HepG2 (cell line): Measurements from ENCODE around the gene TBC1D10B. TPM values are rescaled to one million over a fixed set of nuclear protein-coding genes. Genes with fewer than 3 reads are reported as not detected.

Experiments used
- GABPA ChIP-seq, 2 experiments: IDR thresholded peaks; 2 replicates each; pipeline ENCODE4 v1.6.1; 2011 to 2016; ENCODE audit warnings: low read depth in 2 of 2, low read length in 1 of 2, missing biosample characterization in 1 of 2, missing genetic modification characterization in 1 of 2
- GFI1 ChIP-seq: sonication (generic); formaldehyde crosslinking; IDR thresholded peaks from 2 replicates; pipeline ENCODE4 v1.5.0; 2020; ENCODE audit warnings: missing genetic modification reagents, mild to moderate bottlenecking, borderline replicate concordance
- HOXA9 ChIP-seq: sonication (generic); formaldehyde crosslinking; IDR thresholded peaks from 2 replicates; pipeline ENCODE4 v1.8.1; 2022; ENCODE audit warnings: missing genetic modification reagents, mild to moderate bottlenecking, moderate library complexity, borderline replicate concordance
- MED13 ChIP-seq: sonication (generic); formaldehyde crosslinking; IDR thresholded peaks from 2 replicates; pipeline ENCODE4 v1.5.0; 2020; ENCODE audit warnings: missing genetic modification reagents
- MEF2D ChIP-seq: sonication (generic); formaldehyde crosslinking; IDR thresholded peaks from 2 replicates; pipeline ENCODE4 v1.5.1; 2020; ENCODE audit warnings: mild to moderate bottlenecking, missing genetic modification reagents
- MIER2 ChIP-seq: IDR thresholded peaks from 2 replicates; pipeline ENCODE4 v1.6.1; 2016; ENCODE audit warnings: missing biosample characterization, missing genetic modification reagents
- NCOA5 ChIP-seq: sonication (generic); formaldehyde crosslinking; IDR thresholded peaks from 2 replicates; pipeline ENCODE4 v1.4.0; 2020; ENCODE audit warnings: missing genetic modification reagents
- TBX3 ChIP-seq: fragments of 450-650 bp; IDR thresholded peaks from 2 replicates; pipeline ENCODE4 v1.6.1; 2017; ENCODE audit warnings: antibody characterized with exemption, mild to moderate bottlenecking, inconsistent platforms, borderline replicate concordance
- TCF7 ChIP-seq: sonication (generic); IDR thresholded peaks from 2 replicates; pipeline ENCODE4 v1.6.1; 2016; ENCODE audit warnings: antibody characterized with exemption, low read depth
- ZNF160 ChIP-seq: sonication (generic); formaldehyde crosslinking; IDR thresholded peaks from 2 replicates; pipeline ENCODE4 v1.8.0; 2022; ENCODE audit warnings: mild to moderate bottlenecking, inconsistent platforms, missing genetic modification reagents
- ZNF792 ChIP-seq: IDR thresholded peaks from 2 replicates; pipeline ENCODE4 v1.6.1; 2016
- ZNF83 ChIP-seq: sonication (generic); formaldehyde crosslinking; IDR thresholded peaks from 2 replicates; pipeline ENCODE4 v1.4.0; 2020; ENCODE audit warnings: missing genetic modification reagents, mild to moderate bottlenecking, borderline replicate concordance
- ZNF883 ChIP-seq: sonication (generic); formaldehyde crosslinking; IDR thresholded peaks from 2 replicates; pipeline ENCODE4 v1.5.1; 2020; ENCODE audit warnings: mild to moderate bottlenecking, missing genetic modification reagents; ENCODE audit errors: not compliant biosample characterization
- polyA plus RNA-seq, 8 experiments: library from polyadenylated mRNA; depleted of rRNA in 3 of 8; stranded (reverse) in 7 of 8; unstranded in 1 of 8; fragments of >200 nt; fragmentation: Illumina TruSeq in 4 of 8; extraction: Trizol in 4 of 8; gene quantifications; 2 replicates each; pipeline versions ENCODE4 v1.2.1 to v1.2.3, GENCODE V29; 2011 to 2016; ENCODE audit warnings: low read depth in 4 of 8, missing spikeins in 1 of 8, mixed read lengths in 1 of 8; ENCODE audit not compliant: insufficient read depth in 1 of 8
- total RNA-seq, 5 experiments: library from RNA; depleted of rRNA; stranded (reverse); fragments of >200 nt; fragmentation: Illumina TruSeq; extraction: Trizol; gene quantifications; 2 replicates each; pipeline ENCODE4 v1.2.3, GENCODE V29; 2016; ENCODE audit warnings: low read depth in 1 of 5
- TF ChIP-seq, protein P1 (sequence below): IDR thresholded peaks from 2 replicates; pipeline ENCODE4 v1.6.1; 2016; ENCODE audit warnings: missing compliant biosample characterization, missing genetic modification reagents, borderline replicate concordance
- TF ChIP-seq, protein P2 (sequence below): sonication (generic); formaldehyde crosslinking; IDR thresholded peaks from 2 replicates; pipeline ENCODE4 v1.4.0; 2020; ENCODE audit warnings: mild to moderate bottlenecking, missing genetic modification reagents
- TF ChIP-seq, protein P3 (sequence below): conservative IDR thresholded peaks from 2 replicates; pipeline ENCODE4 v1.6.1; 2018; ENCODE audit warnings: missing genetic modification reagents
- TF ChIP-seq, protein P4 (sequence below): sonication (generic); formaldehyde crosslinking; IDR thresholded peaks from 2 replicates; pipeline ENCODE4 v1.5.0; 2020; ENCODE audit warnings: missing genetic modification reagents, mild to moderate bottlenecking, borderline replicate concordance
- TF ChIP-seq, protein P5 (sequence below): sonication (generic); formaldehyde crosslinking; IDR thresholded peaks from 2 replicates; pipeline ENCODE4 v1.4.0; 2020; ENCODE audit warnings: missing genetic modification reagents
- TF ChIP-seq, protein P6 (sequence below): sonication (generic); formaldehyde crosslinking; conservative IDR thresholded peaks from 2 replicates; pipeline ENCODE4 v1.4.0; 2020; ENCODE audit warnings: missing genetic modification reagents
- TF ChIP-seq, protein P7 (sequence below): sonication (generic); formaldehyde crosslinking; IDR thresholded peaks from 2 replicates; pipeline ENCODE4 v1.4.0; 2020; ENCODE audit warnings: mild to moderate bottlenecking, low read depth, missing genetic modification reagents

Gene TBC1D10B
- total and polyA plus RNA-seq, 2 of the 13 experiments (the other 11 are each of a cell fraction or from before 2014, with no cell fraction given) = 15.7 to 24.8 TPM

DNA sequence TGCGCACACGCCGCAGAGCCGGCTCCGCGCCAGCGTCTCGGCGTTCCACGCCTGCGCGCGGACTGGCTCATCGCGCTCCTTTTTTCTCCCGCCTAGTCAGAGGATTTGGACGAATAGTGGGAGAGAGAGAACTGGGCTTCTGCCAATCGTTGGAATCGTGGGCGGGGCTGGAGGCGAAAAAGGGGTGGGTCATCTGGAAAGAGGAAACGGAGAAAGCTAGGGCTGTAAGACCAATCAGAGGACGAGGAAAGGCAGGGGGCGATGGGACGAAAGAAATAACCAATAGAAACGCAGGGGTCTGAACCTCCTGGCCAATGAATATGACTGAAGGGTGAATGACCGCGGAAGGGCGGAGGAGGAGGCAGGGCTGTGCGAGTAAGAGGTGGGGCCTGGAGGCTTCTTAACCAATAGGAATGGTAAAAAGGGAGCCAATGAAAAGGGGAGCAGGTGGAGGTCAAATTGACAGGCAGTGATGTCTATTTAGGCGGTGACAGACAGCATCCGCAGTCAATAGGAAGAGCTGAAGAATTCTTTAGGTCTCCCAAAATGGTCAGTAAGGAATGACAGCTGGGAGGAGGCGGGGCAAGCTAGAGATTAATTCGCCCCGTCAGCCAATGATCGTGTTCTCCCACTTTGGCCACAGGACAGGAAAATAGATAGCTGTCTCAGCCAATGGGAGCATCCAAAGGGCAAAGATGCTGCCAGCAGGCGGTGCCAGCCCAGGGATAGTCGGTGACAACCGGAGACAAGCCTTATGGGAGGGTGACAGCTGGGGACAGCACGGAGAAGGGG is at the start of gene TBC1D10B (continued):
- TF ChIP-seq, protein P1, sequence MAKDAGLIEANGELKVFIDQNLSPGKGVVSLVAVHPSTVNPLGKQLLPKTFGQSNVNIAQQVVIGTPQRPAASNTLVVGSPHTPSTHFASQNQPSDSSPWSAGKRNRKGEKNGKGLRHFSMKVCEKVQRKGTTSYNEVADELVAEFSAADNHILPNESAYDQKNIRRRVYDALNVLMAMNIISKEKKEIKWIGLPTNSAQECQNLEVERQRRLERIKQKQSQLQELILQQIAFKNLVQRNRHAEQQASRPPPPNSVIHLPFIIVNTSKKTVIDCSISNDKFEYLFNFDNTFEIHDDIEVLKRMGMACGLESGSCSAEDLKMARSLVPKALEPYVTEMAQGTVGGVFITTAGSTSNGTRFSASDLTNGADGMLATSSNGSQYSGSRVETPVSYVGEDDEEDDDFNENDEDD (CRISPR knock-in tag) = peak; percentile 84
- TF ChIP-seq, protein P2, sequence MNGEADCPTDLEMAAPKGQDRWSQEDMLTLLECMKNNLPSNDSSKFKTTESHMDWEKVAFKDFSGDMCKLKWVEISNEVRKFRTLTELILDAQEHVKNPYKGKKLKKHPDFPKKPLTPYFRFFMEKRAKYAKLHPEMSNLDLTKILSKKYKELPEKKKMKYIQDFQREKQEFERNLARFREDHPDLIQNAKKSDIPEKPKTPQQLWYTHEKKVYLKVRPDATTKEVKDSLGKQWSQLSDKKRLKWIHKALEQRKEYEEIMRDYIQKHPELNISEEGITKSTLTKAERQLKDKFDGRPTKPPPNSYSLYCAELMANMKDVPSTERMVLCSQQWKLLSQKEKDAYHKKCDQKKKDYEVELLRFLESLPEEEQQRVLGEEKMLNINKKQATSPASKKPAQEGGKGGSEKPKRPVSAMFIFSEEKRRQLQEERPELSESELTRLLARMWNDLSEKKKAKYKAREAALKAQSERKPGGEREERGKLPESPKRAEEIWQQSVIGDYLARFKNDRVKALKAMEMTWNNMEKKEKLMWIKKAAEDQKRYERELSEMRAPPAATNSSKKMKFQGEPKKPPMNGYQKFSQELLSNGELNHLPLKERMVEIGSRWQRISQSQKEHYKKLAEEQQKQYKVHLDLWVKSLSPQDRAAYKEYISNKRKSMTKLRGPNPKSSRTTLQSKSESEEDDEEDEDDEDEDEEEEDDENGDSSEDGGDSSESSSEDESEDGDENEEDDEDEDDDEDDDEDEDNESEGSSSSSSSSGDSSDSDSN = no peak
- no peak for TF ChIP-seq TCF7
- TF ChIP-seq, protein P3, sequence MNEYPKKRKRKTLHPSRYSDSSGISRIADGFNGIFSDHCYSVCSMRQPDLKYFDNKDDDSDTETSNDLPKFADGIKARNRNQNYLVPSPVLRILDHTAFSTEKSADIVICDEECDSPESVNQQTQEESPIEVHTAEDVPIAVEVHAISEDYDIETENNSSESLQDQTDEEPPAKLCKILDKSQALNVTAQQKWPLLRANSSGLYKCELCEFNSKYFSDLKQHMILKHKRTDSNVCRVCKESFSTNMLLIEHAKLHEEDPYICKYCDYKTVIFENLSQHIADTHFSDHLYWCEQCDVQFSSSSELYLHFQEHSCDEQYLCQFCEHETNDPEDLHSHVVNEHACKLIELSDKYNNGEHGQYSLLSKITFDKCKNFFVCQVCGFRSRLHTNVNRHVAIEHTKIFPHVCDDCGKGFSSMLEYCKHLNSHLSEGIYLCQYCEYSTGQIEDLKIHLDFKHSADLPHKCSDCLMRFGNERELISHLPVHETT = peak; percentile 95
- TF ChIP-seq, protein P4, sequence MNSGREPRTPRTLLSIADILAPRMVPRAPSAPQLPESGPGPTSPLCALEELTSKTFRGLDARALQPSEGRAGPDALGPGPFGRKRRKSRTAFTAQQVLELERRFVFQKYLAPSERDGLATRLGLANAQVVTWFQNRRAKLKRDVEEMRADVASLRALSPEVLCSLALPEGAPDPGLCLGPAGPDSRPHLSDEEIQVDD (CRISPR knock-in tag) = no peak
- peak; percentile 69; the same call in 1 of the 2 replicates for TF ChIP-seq ZNF792 (CRISPR knock-in tag)
- TF ChIP-seq, protein P5, sequence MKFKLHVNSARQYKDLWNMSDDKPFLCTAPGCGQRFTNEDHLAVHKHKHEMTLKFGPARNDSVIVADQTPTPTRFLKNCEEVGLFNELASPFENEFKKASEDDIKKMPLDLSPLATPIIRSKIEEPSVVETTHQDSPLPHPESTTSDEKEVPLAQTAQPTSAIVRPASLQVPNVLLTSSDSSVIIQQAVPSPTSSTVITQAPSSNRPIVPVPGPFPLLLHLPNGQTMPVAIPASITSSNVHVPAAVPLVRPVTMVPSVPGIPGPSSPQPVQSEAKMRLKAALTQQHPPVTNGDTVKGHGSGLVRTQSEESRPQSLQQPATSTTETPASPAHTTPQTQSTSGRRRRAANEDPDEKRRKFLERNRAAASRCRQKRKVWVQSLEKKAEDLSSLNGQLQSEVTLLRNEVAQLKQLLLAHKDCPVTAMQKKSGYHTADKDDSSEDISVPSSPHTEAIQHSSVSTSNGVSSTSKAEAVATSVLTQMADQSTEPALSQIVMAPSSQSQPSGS (CRISPR knock-in tag) = no peak; the same call in 1 of the 2 replicates
- TF ChIP-seq ZNF83 (CRISPR knock-in tag) = no peak
- peak; percentile 56 for TF ChIP-seq GABPA (IDR thresholded peaks at IDR 0.05; ENCODE audit: low read depth, low read length)
- TF ChIP-seq GABPA (CRISPR knock-in tag; IDR thresholded peaks at IDR 0.05; ENCODE audit: low read depth) = peak; percentile 86
- TF ChIP-seq, protein P6, sequence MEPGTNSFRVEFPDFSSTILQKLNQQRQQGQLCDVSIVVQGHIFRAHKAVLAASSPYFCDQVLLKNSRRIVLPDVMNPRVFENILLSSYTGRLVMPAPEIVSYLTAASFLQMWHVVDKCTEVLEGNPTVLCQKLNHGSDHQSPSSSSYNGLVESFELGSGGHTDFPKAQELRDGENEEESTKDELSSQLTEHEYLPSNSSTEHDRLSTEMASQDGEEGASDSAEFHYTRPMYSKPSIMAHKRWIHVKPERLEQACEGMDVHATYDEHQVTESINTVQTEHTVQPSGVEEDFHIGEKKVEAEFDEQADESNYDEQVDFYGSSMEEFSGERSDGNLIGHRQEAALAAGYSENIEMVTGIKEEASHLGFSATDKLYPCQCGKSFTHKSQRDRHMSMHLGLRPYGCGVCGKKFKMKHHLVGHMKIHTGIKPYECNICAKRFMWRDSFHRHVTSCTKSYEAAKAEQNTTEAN (CRISPR knock-in tag) = no peak
- no peak for TF ChIP-seq MED13 (CRISPR knock-in tag)
- TF ChIP-seq ZNF883 (CRISPR knock-in tag) = no peak
- TF ChIP-seq NCOA5 (CRISPR knock-in tag) = no peak
- no peak for TF ChIP-seq GFI1 (CRISPR knock-in tag)
- no peak for TF ChIP-seq MIER2 (CRISPR knock-in tag)
- TF ChIP-seq ZNF160 (CRISPR knock-in tag) = no peak
- no peak for TF ChIP-seq MEF2D (CRISPR knock-in tag)
- peak; percentile 99 for TF ChIP-seq HOXA9 (CRISPR knock-in tag)
- peak; percentile 69; the same call in 1 of the 2 replicates for TF ChIP-seq TBX3
- TF ChIP-seq, protein P7, sequence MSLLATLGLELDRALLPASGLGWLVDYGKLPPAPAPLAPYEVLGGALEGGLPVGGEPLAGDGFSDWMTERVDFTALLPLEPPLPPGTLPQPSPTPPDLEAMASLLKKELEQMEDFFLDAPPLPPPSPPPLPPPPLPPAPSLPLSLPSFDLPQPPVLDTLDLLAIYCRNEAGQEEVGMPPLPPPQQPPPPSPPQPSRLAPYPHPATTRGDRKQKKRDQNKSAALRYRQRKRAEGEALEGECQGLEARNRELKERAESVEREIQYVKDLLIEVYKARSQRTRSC (CRISPR knock-in tag) = no peak
